Pancreas (tissue), 10 donors: Measurements from ENCODE around the gene SMAD4. TPM values are rescaled to one million over a fixed set of nuclear protein-coding genes. Genes with fewer than 3 reads are reported as not detected.
A peak's percentile ranks its signal among the peaks of the same experiment; 100 is the strongest.

ENCODE experiments used
- ATAC-seq, 4 donors: fragments of 200-7000 bp; cut with Tn5 transposase; one replicate each; pipeline versions ENCODE4 v1.8.0 to v1.9.1; 2020; ENCODE audit warnings: mild to moderate bottlenecking in 4 of 4, moderate library complexity in 4 of 4
- DNase-seq, 6 donors: peaks; one replicate each; pipeline ENCODE4 v3.0.0-alpha.2; 2020
- FAIRE-seq: peaks from 2 replicates; lab custom pipeline; 2012; peaks lifted over from hg19 to GRCh38; lab: Jason Lieb, UNC
- H3K27ac ChIP-seq, 4 donors: fragments of 200-600 bp; sonication (generic); 1 replicate in 3 of 4; 2 replicates in 1 of 4; pipeline versions ENCODE4 v1.5.0 to v1.8.0; 2020
- H3K27me3 ChIP-seq, 4 donors: fragments of 200-600 bp; one replicate each; pipeline ENCODE4 v1.8.0; 2021
- H3K36me3 ChIP-seq, 3 donors: fragments of 200-600 bp; sonication (generic) in 1 of 3; one replicate each; pipeline versions ENCODE4 v1.5.0 to v1.8.0; 2020 to 2021
- H3K4me1 ChIP-seq, 3 donors: fragments of 200-600 bp; one replicate each; pipeline ENCODE4 v1.8.0; 2021
- H3K4me3 ChIP-seq, 4 donors: fragments of 200-600 bp; sonication (generic) in 2 of 4; one replicate each; pipeline versions ENCODE4 v1.5.0 to v1.8.0; 2020 to 2021
- H3K9me3 ChIP-seq, 4 donors: fragments of 200-600 bp; one replicate each; pipeline ENCODE4 v1.8.0; 2021
- WGBS, 2 donors: extraction: QIAGEN DNeasy Blood & Tissue Kit; methylation state at CpG; one replicate each; pipeline ENCODE4 v1.1.7; 2013; 5-methylcytosine and 5-hydroxymethylcytosine counted together
- intact Hi-C, 3 donors: fragments of 100-400 bp; cut with DNase I; formaldehyde crosslinking; loops; one replicate each; pipeline versions ENCODE4 v1.11.1 to v1.14.2; 2022
- polyA plus RNA-seq, 2 donors: library from polyadenylated mRNA; stranded (reverse); fragments of 200-250 nt; gene quantifications; one replicate each; pipeline ENCODE4 v1.2.3, GENCODE V29; 2013
- total RNA-seq, 6 donors: library from RNA; stranded (reverse); fragmentation: NEBNext Ultra II Directional in 4 of 6; extraction: Animal tissue kit (Norgen Biotek cat#: 25700) in 4 of 6; gene quantifications; one replicate each; pipeline versions ENCODE4 v1.2.1 to v1.2.4, GENCODE V29; 2021 to 2023
- TF ChIP-seq, protein P1 (sequence below), 4 donors: fragments of 200-600 bp; sonication (generic) in 3 of 4; IDR thresholded peaks; one replicate each; pipeline versions ENCODE4 v1.5.0 to v1.8.0; 2021; ENCODE audit warnings: antibody characterized with exemption in 4 of 4
- donor health status: healthy with polysubstance abuse.
- donor health status: DM: no; HTN: no; CAD: no; lungs with moderate emphysema.
- donor health status: DM: no; HTN: no; CAD: no.
- donor health status: control.
- donor health status: control.
- donor health status: Bipolar disorder and iron deficiency.
- donor health status: DM: yes; HTN: yes; CAD: no.
- donor health status: DM: no; HTN: no; CAD: no.
- donor health status: DM: no; HTN: no; CAD: no.
- donor health status: DM: yes; HTN: yes; CAD: no.

SMAD4 gene
- total and polyA plus RNA-seq, 8 donors = 8.6 to 77.6 (median 44.0) TPM

DNA sequence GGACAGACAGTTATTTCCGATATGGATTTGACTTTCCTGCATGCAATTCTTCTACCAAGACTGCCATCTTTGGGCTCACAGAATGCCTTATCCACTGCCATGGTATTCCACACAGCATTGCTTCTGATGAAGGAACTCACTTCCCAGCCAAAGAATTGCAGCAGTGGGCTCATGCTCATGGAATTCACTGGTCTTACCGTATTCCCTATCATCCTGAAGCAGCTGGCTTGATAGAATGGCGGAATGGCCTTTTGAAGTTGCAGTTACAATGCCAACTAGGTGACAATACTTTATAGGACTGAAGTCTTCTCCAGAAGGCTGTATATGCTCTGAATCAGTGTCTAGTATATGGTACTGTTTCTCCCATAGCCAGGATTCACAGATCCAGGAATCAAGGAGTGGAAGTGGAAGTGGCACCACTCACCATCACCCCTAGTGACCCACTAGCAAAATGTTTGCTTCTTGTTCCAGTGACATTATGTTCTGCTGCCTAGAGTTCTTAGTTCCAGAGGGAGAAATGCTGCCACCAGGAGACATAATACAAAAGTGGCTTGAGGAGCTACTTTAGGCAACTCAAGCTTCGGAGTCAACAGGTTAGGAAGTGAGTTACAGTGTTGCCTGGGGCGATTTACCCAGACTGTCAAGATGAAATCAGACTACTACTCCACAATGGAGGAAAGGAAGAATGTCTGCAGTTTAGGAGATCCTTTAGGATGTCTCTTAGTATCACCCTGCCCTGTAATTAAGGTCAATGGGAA lies 23.8 kb upstream of the SMAD4 start:
- FAIRE-seq (no peak), ATAC-seq (no peak), DNase-seq (no peak)
- H3K36me3 ChIP-seq = no peaks in the 10 kb centered on the region
- H3K27me3 ChIP-seq = no peaks in the 10 kb centered on the region
- TF ChIP-seq, protein P1, sequence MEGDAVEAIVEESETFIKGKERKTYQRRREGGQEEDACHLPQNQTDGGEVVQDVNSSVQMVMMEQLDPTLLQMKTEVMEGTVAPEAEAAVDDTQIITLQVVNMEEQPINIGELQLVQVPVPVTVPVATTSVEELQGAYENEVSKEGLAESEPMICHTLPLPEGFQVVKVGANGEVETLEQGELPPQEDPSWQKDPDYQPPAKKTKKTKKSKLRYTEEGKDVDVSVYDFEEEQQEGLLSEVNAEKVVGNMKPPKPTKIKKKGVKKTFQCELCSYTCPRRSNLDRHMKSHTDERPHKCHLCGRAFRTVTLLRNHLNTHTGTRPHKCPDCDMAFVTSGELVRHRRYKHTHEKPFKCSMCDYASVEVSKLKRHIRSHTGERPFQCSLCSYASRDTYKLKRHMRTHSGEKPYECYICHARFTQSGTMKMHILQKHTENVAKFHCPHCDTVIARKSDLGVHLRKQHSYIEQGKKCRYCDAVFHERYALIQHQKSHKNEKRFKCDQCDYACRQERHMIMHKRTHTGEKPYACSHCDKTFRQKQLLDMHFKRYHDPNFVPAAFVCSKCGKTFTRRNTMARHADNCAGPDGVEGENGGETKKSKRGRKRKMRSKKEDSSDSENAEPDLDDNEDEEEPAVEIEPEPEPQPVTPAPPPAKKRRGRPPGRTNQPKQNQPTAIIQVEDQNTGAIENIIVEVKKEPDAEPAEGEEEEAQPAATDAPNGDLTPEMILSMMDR (IDR thresholded peaks at IDR 0.05) = no peak
- H3K9me3 ChIP-seq = no peaks in the 10 kb centered on the region
- H3K4me3 ChIP-seq = no peak overlapping the region
- no peaks in the 10 kb centered on the region for H3K4me1 ChIP-seq
- WGBS, 2 donors = 88 to 93% methylated on average over 5 of the region's 5 CpGs
- intact Hi-C loops = no loop called here
- H3K27ac ChIP-seq = no peak overlapping the region

DNA sequence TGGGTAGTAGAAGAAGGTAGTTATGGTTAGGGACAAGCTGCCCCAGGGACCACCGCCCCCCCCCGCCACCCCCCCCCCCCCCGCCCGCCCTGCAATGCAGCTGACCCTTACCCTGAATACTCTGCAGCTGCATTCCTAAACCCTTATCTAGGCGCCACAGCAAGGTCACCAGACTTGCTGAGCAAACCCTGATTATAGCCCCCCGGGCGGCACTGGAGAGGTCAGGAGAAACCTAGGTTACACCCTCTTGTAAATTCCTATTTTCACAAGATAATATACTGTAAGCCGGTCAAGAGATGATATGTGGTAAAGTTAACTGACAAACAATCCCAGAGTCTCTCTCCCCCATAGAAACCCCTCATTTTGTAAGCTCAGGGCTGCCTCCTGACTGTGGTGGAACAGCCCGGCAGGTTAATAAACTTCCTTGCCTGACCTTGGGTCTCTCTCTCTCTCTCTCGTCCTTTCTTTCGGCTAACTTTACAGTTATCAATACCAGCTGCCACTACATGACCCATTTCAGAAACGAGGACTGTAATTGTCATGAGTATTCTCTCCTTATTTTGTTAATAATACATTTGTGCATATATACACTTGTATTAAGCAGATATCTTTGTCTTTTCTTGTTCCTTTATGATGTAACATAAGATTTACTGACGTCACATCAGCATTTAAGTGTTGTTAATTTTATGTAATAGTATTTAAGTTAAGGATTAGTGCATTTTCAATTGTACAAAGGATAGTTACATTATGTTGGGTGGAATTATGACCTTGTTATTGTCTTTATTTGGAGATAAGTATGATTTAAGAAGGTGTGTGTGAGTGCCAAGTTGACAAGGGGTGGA lies 22.8 kb upstream of the SMAD4 start:
- no peak overlapping the region for H3K4me3 ChIP-seq
- 40% methylated on average over 9 to 12 of the region's 13 CpGs for WGBS, 2 donors

DNA sequence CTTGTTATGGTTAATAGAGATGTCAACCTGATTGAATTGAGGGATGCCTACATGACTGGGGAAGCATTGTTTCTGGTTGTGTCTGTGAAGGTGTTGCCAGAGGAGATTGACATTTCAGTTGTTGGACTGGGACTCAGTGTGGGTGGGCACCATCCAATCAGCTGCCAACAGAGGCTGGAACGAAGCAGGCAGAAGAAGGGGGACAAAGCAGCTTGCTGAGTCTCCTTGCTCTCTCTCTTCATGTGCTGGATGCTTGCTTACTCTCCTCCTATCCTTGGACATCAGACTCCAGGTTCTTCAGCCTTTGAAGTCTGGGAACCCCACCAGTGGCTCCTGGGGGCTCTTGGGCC lies 22.2 kb upstream of the SMAD4 start:
- Histone ChIP-seq H3K4me3 (no peak overlapping the region), H3K27me3 (no peaks in the 10 kb centered on the region), H3K4me1 (no peaks in the 10 kb centered on the region), H3K9me3 (no peaks in the 10 kb centered on the region), H3K36me3 (no peaks in the 10 kb centered on the region), H3K27ac (no peak overlapping the region)
- DNase-seq (no peak), ATAC-seq (no peak), FAIRE-seq (no peak)
- TF ChIP-seq, protein P1 (IDR thresholded peaks at IDR 0.05) = no peak
- WGBS, 2 donors = 96 to 100% methylated on average over 1 of the region's 1 CpG
- intact Hi-C loops = no loop called here

More for the DNA sequence above, 22.8 kb upstream of the SMAD4 start:
- intact Hi-C loops = no loop called here
- Histone ChIP-seq H3K9me3 (no peaks in the 10 kb centered on the region), H3K4me1 (no peaks in the 10 kb centered on the region), H3K27me3 (no peaks in the 10 kb centered on the region), H3K27ac (no peak overlapping the region), H3K36me3 (no peaks in the 10 kb centered on the region)
- FAIRE-seq (no peak), ATAC-seq (no peak), DNase-seq (no peak)
- TF ChIP-seq, protein P1 (IDR thresholded peaks at IDR 0.05) = no peak

DNA sequence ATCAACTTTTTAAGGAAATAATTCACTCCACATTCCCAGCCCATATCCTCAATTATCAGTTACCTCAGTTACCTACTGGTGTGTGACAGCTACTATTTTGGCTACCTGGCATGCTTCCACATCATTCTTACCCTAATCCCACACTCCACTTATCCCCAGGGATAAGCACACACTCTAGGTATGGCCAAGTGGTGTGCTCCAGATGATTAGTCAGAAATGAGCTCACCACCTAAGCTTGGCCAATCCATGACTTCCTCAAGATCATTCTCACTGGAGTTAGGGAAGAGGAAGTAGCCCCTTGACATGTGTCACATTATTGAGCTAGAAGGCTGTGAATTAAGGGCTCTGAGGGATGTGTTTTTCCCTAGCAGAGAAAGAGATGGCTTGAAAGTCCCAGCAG lies 20.9 kb upstream of the SMAD4 start:
- no peaks in the 10 kb centered on the region for H3K36me3 ChIP-seq
- no peak for FAIRE-seq
- TF ChIP-seq, protein P1 (IDR thresholded peaks at IDR 0.05) = no peak
- no peaks in the 10 kb centered on the region for H3K27me3 ChIP-seq
- ATAC-seq = peak in 3 of 4 donors; percentile 25 to 47 (median 27)
- H3K27ac ChIP-seq = no peak overlapping the region
- H3K4me3 ChIP-seq = no peak overlapping the region
- intact Hi-C loops = no loop called here
- no peaks in the 10 kb centered on the region for H3K4me1 ChIP-seq
- no peak for DNase-seq
- H3K9me3 ChIP-seq = no peaks in the 10 kb centered on the region

DNA sequence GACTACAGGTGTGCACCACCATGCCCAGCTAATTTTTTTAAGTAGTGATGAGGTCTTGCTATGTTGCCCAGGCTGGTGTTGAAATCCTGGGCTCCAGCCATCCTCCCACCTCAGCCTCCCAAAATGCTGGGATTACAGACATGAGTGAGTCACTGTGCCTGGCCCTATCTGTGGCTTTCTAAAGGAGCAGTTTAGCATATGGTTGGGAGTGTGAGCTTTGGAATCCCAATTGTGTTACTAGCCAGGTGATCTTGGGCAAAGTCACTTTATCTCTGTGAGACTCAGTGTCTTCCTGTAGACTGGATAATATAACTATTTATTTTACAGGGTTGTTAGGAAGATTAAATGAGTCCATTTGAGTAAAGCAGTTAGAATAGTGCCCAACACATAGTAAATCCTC lies 19.8 kb upstream of the SMAD4 start:
- Histone ChIP-seq H3K4me3 (no peak overlapping the region), H3K36me3 (no peaks in the 10 kb centered on the region), H3K27ac (no peak overlapping the region), H3K27me3 (no peaks in the 10 kb centered on the region), H3K4me1 (no peaks in the 10 kb centered on the region), H3K9me3 (no peaks in the 10 kb centered on the region)
- intact Hi-C loops = no loop called here
- TF ChIP-seq, protein P1 (IDR thresholded peaks at IDR 0.05) = no peak
- ATAC-seq (no peak), FAIRE-seq (no peak), DNase-seq (no peak)
